Endothelial cell of umbilical vein (primary cell): ENCODE measurements around the gene ATF3. TPM values are rescaled to one million over a fixed set of nuclear protein-coding genes. Genes with fewer than 3 reads are reported as not detected.

Experiments used
- BruUV-seq: library from RNA; stranded (reverse); fragments of 400-500 nt; replicated peaks from 2 replicates; lab custom pipeline; 2021; lab: Mats Ljungman, UMichigan
- CTCF ChIA-PET: fragments of 300-600, 350-600 bp; sonication (Branson Sonifier 250); formaldehyde crosslinking; loops from one replicate; lab custom pipeline; 2021; ENCODE audit warnings: antibody characterized with exemption, inconsistent platforms; lab: Charles Lee
- POLR2A ChIA-PET: fragments of 300-600, 350-600 bp; sonication (Branson Sonifier 250); formaldehyde crosslinking; loops from one replicate; lab custom pipeline; 2021; ENCODE audit warnings: antibody characterized with exemption, inconsistent platforms; lab: Charles Lee
- DNase-seq: peaks from one replicate; pipeline ENCODE4 v3.0.0-alpha.2; 2011; ENCODE audit warnings: low read depth, low spot score
- FAIRE-seq: peaks from 2 replicates; lab custom pipeline; 2011; peaks lifted over from hg19 to GRCh38; lab: Jason Lieb, UNC
- H2AFZ ChIP-seq: 2 replicates; pipeline ENCODE4 v1.6.0; 2012; ENCODE audit warnings: low read depth, low read length, control low read depth, inconsistent platforms
- H3K27ac ChIP-seq: 2 replicates; pipeline ENCODE4 v1.5.1; 2011; ENCODE audit warnings: low read depth, mild to moderate bottlenecking, control low read depth, low read length, moderate library complexity; ENCODE audit not compliant: insufficient read depth
- H3K27me3 ChIP-seq, 2 experiments: 2 replicates each; pipeline versions ENCODE4 v1.6.0 to v1.6.1; 2011; ENCODE audit warnings: low read length in 2 of 2, mixed read lengths in 1 of 2; ENCODE audit not compliant: control insufficient read depth in 2 of 2, insufficient read depth in 2 of 2
- H3K36me3 ChIP-seq, 2 experiments: 2 replicates in 1 of 2; 3 replicates in 1 of 2; pipeline ENCODE4 v1.5.1; 2011; ENCODE audit warnings: low read length in 2 of 2, mild to moderate bottlenecking in 1 of 2, moderate library complexity in 1 of 2; ENCODE audit not compliant: control insufficient read depth in 2 of 2, insufficient read depth in 2 of 2; ENCODE audit errors: extremely low read depth in 1 of 2
- H3K4me1 ChIP-seq: 3 replicates; pipeline ENCODE4 v1.5.1; 2011; ENCODE audit warnings: mild to moderate bottlenecking, low read length; ENCODE audit not compliant: control insufficient read depth, insufficient read depth; ENCODE audit errors: extremely low read depth
- H3K4me2 ChIP-seq: 2 replicates; pipeline ENCODE4 v1.6.1; 2011; ENCODE audit warnings: low read length, control low read depth, mixed read lengths; ENCODE audit not compliant: insufficient read depth
- H3K4me3 ChIP-seq, 3 experiments: fragments of 200-600 bp in 1 of 3; sonication (generic), shearing (Covaris generic) in 1 of 3; replicated peaks in 1 of 3; 2 replicates each; pipeline ENCODE4 v1.5.1; 2011 to 2016; ENCODE audit warnings: control low read depth in 3 of 3, low read length in 3 of 3, mild to moderate bottlenecking in 2 of 3, inconsistent platforms in 1 of 3, low read depth in 1 of 3, moderate library complexity in 1 of 3; ENCODE audit not compliant: insufficient read depth in 1 of 3
- H3K79me2 ChIP-seq: 2 replicates; pipeline ENCODE4 v1.6.0; 2012; ENCODE audit warnings: low read length, inconsistent platforms; ENCODE audit not compliant: control insufficient read depth, insufficient read depth
- H3K9ac ChIP-seq: replicated peaks from 2 replicates; pipeline ENCODE3; 2011; ENCODE audit warnings: low read length, control low read depth; ENCODE audit not compliant: insufficient read depth; ENCODE audit errors: extremely low read depth
- H3K9me1 ChIP-seq: replicated peaks from 3 replicates; pipeline ENCODE4 v1.6.0; 2011; ENCODE audit warnings: mild to moderate bottlenecking, low read length; ENCODE audit not compliant: control insufficient read depth, insufficient read depth; ENCODE audit errors: extremely low read depth
- H3K9me3 ChIP-seq: replicated peaks from 2 replicates; pipeline ENCODE4 v1.5.1; 2012; ENCODE audit warnings: low read length, inconsistent platforms; ENCODE audit not compliant: control insufficient read depth, insufficient read depth
- H4K20me1 ChIP-seq: replicated peaks from 2 replicates; pipeline ENCODE3; 2011; ENCODE audit warnings: mild to moderate bottlenecking, low read length; ENCODE audit not compliant: control insufficient read depth, insufficient read depth; ENCODE audit errors: extremely low read depth
- EZH2 ChIP-seq: IDR thresholded peaks from 2 replicates; pipeline ENCODE4 v1.6.1; 2012; ENCODE audit warnings: borderline replicate concordance, low read depth, mild to moderate bottlenecking, moderate library complexity, low read length, inconsistent platforms; ENCODE audit not compliant: severe bottlenecking
- FOS ChIP-seq: IDR thresholded peaks from 2 replicates; pipeline ENCODE4 v1.6.1; 2011; ENCODE audit warnings: mild to moderate bottlenecking, low read length, moderate library complexity, borderline replicate concordance; ENCODE audit not compliant: insufficient read depth
- GATA2 ChIP-seq: IDR thresholded peaks from 2 replicates; pipeline ENCODE4 v1.7.0; 2011; ENCODE audit warnings: low read depth, mild to moderate bottlenecking, moderate library complexity, mixed read lengths, low read length; ENCODE audit not compliant: insufficient read length, insufficient read depth
- JUN ChIP-seq: IDR thresholded peaks from 2 replicates; pipeline ENCODE4 v1.6.1; 2011; ENCODE audit warnings: borderline replicate concordance, low read depth; ENCODE audit not compliant: insufficient read length, insufficient read depth
- MYC ChIP-seq: IDR thresholded peaks from one replicate; pipeline ENCODE4 v1.6.1; 2011; ENCODE audit warnings: mild to moderate bottlenecking, low read depth, low read length
- POLR2A ChIP-seq: IDR thresholded peaks from 2 replicates; pipeline ENCODE4 v1.6.1; 2012; ENCODE audit warnings: low read depth, mild to moderate bottlenecking, control low read depth, low read length
- POLR2AphosphoS5 ChIP-seq: IDR thresholded peaks from 2 replicates; pipeline ENCODE4 v1.6.1; 2012; ENCODE audit warnings: low read depth, mild to moderate bottlenecking, control low read depth, low read length, moderate library complexity; ENCODE audit not compliant: insufficient read depth
- dilution Hi-C: fragments of 300-500 bp; cut with MboI; formaldehyde crosslinking; loops from one replicate; pipeline ENCODE4 v1.15.0; 2019; ENCODE audit warnings: low sequenced_read_pairs; ENCODE audit not compliant: extremely low pct_ligation_motif_present
- intact Hi-C: fragments of 100-400 bp; cut with micrococcal nuclease; formaldehyde crosslinking; loops from one replicate; pipeline ENCODE4 v1.10.0; 2022
- polyA plus RNA-seq, 4 experiments: library from polyadenylated mRNA; depleted of rRNA in 3 of 4; stranded (reverse) in 3 of 4; unstranded in 1 of 4; fragments of >200 nt; gene quantifications; 2 replicates each; pipeline versions ENCODE4 v1.2.1 to v1.2.3, GENCODE V29; 2011 to 2012; ENCODE audit warnings: missing spikeins in 1 of 4
- total RNA-seq: library from RNA; stranded (reverse); gene quantifications from 2 replicates; pipeline ENCODE4 v1.2.3, GENCODE V29; 2021
- TF ChIP-seq, protein P1 (sequence below), 2 donors: IDR thresholded peaks; 1 replicate in 1 of 2; 2 replicates in 1 of 2; pipeline ENCODE4 v1.5.1; 2011; ENCODE audit warnings: low read length in 2 of 2, mild to moderate bottlenecking in 2 of 2, moderate library complexity in 2 of 2, control low read depth in 1 of 2, inconsistent platforms in 1 of 2, low read depth in 1 of 2; ENCODE audit not compliant: insufficient read depth in 1 of 2; ENCODE audit errors: extremely low read depth in 1 of 2
- TF ChIP-seq, protein P2 (sequence below): IDR thresholded peaks from 2 replicates; pipeline ENCODE4 v1.6.1; 2011; ENCODE audit not compliant: insufficient read depth, insufficient read length

Gene ATF3
- total and polyA plus RNA-seq, 2 donors (not counting 3 experiments of a cell fraction or from before 2014, with no cell fraction given): 6.1 to 17.1 TPM

DNA sequence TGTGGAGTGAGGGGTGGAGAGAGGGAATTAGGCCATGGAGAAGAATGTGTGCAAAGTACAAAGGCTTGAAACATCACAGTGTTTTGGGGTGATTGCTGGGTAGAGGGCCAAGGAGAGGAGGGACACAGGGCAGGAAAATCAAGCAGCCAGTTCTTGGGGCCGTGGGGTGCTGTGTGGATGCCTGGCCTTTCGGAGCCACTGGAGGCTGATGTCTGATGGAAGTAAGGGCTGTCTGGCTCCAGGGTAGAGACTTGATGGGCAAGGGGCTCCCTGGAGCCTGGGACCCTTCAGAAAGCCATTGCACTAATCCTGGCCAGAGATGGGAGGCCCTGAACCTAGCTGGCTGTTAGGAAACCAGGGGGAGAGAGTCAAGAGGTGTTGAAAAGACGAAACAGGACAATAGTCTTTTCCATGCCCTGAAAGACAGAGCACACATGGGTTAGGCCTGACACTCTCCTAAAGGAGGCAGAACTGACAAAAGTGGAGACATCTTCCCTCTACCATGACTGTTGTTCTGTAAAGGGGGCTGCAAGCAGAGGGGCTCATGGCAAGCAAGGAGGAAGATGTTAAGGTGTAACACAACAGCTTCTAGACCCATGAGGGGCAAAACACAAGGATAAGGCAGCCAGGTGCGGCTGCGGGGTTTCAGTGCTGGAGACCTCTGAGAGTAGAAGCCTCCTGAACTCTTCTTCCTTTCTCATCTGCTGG is 21.0 kb downstream of the ATF3 start:
- Histone ChIP-seq H3K4me2 (no peak overlapping the region), H4K20me1 (no peaks in the 10 kb centered on the region), H3K27me3 (peaks cover 0 to 8% of the 10 kb centered on the region in 2 experiments), H3K9me3 (no peaks in the 10 kb centered on the region), H2AFZ (no peak overlapping the region), H3K9me1 (no peaks in the 10 kb centered on the region), H3K36me3 (no peaks in the 10 kb centered on the region), H3K4me3 (no peak overlapping the region), H3K9ac (no peak overlapping the region), H3K79me2 (no peaks in the 10 kb centered on the region), H3K27ac (no peak overlapping the region), H3K4me1 (peaks cover 2% of the 10 kb centered on the region)
- CTCF ChIA-PET: interaction anchor here (0.8 to 2.4 kb wide), 4 partner anchors 11 to 153 kb away, joined by 5 to 12 read pairs (median 8); no protein-coding TSS in a partner anchor
- POLR2A ChIA-PET: no interaction called here
- dilution Hi-C loops (no loop called here), intact Hi-C loops (loop anchor here (1.0 kb wide), 1 partner anchor 152 kb away; no protein-coding TSS in a partner anchor)
- peak; percentile 78 for FAIRE-seq
- TF ChIP-seq, protein P1, sequence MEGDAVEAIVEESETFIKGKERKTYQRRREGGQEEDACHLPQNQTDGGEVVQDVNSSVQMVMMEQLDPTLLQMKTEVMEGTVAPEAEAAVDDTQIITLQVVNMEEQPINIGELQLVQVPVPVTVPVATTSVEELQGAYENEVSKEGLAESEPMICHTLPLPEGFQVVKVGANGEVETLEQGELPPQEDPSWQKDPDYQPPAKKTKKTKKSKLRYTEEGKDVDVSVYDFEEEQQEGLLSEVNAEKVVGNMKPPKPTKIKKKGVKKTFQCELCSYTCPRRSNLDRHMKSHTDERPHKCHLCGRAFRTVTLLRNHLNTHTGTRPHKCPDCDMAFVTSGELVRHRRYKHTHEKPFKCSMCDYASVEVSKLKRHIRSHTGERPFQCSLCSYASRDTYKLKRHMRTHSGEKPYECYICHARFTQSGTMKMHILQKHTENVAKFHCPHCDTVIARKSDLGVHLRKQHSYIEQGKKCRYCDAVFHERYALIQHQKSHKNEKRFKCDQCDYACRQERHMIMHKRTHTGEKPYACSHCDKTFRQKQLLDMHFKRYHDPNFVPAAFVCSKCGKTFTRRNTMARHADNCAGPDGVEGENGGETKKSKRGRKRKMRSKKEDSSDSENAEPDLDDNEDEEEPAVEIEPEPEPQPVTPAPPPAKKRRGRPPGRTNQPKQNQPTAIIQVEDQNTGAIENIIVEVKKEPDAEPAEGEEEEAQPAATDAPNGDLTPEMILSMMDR (IDR thresholded peaks at IDR 0.05; ENCODE audit: extremely low read depth in 1 of 2, insufficient read depth in 1 of 2, low read depth in 1 of 2, low read length in 2 of 2): no peak
- no peak for TF ChIP-seq JUN
- no peak for TF ChIP-seq GATA2
- no peak for TF ChIP-seq MYC
- TF ChIP-seq POLR2A: no peak
- TF ChIP-seq, protein P2, sequence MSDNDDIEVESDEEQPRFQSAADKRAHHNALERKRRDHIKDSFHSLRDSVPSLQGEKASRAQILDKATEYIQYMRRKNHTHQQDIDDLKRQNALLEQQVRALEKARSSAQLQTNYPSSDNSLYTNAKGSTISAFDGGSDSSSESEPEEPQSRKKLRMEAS: no peak
- TF ChIP-seq POLR2AphosphoS5: no peak
- TF ChIP-seq FOS: no peak
- no peak for TF ChIP-seq EZH2
- no TSS peak for BruUV-seq
- DNase-seq: no peak
